CD4-positive, alpha-beta T cell treated with Interleukin-4 for 1 hour (primary cell): ENCODE data around the gene TJP1.
"Not testable (repeated sequence)": the region's sequence is repeated elsewhere in the genome, so short reads cannot be mapped to it uniquely, and the experiment has no call there.

Experiments
- DNase-seq, 2 donors: peaks; one replicate each; pipeline ENCODE4 v3.0.0-alpha.2; 2020 to 2022

TJP1 gene

DNA sequence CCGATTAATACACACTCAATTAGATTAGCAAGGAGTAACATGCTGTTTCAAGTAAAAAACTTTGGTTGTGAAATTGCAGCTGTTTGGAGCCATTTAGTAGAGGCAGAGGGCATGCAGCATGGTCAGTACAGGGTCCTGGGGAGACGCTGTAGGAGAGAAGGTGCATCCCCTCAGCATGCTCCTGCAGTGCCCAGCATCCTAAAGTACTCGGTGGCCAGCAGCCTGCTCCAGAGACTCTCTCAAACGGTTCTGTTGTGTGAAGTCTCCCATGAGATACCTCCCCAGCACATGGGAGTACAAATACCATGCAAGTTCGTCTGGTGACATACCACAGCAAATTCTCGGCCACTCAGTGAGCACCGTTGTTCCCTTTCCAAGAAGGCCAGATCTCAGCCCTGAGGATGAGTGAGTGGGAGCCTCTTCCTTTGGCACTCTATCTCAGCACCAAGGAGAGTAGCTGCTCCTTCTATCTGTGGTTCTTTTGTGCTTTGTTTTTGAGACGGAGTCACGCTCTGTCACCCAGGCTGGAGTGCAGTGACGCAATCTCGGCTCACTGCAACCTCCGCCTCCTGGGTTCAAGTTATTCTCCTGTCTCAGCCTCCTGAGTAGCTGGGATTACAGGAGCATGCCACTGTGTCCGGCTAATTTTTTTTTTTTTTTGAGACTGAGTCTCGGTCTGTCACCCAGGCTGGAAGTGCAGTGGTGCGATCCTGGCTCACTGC is 72.7 kb downstream of the TJP1 start:
- DNase-seq: no peak

DNA sequence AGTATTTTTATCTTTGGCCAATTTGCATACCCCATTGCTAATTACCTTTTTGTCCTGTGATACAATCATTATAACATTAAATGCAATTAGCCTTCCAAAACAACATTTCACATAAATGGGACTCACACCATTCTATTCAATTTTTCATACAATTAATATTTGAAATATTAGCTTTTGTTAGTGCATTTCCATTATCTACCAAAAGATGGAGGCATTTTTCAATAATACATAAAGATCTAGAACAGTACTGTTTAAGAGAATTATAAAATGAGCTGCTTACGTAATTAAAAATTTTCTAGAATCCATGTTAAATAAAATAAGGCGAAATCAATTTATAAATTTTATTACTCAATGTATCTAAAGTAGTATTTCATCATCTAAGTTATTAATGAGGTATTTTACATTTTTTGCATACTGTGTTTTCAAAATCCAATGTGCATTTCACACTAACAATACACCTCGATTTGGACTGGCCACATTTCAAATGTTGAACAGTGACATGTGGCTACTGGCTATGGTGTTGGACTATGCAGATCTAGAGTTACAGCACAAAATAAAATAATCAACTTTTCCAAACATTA is 74.3 kb downstream of the TJP1 start:
- no peak for DNase-seq

DNA sequence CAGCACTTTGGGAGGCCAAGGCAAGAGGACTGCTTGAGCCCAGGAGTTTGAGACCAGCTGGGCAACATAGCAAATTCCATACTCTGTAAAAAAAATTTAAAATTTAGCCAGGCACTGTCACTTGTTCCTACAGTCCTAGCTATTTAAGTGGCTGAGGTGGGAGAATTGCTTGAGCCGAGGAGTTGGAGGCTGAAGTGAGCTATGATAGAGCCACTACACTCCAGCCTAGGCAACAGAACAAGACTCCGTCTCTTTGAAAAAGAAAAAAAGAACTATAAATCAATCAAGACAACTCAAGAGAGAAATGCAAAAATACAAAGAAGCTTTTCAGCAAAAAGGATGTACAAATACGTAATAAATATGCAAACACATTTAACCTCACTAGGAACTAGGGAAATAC is 78.8 kb downstream of the TJP1 start:
- DNase-seq: no peak

DNA sequence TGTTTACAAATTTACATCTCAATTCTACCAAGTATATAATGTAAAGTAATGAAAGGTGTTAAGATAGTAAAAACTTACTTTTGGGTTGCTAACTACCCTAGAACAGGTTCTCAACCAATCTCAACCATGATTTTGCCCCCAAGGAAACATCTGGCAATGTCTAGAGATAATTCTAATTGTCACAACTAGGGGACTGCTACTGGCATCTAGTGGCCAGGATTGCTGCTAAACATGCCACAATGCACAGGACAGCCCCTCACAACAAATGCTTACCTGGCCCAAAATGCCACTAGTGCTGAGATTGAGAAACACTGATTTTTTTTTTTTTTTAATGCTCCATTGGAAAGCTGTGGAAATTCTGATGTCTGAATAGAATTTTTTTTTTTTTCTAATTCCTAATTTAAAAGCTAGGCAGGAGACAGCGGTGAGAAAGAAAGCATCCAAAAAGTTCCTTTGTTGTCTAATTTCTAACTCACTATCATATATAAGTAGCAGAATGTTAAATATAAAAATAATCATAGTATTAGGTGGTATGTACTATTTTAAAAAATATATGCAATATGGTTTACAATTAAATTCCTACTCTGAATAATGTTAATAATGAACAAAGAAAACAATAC is 81.5 kb downstream of the TJP1 start:
- DNase-seq: no peak

DNA sequence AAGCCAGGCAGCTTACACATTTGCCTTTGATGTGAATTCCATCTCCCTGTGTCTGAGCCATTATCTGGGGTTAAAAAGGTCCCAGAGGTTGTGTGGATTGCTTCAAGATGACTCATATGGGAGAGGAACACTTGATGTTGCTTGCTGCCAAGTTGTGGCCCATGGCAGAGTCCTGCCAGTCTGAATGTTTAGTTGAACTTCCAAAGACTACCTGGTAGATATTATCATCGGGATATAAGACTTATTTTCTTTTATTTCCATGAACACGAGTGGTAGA is 85.6 kb downstream of the TJP1 start:
- no peak for DNase-seq

DNA sequence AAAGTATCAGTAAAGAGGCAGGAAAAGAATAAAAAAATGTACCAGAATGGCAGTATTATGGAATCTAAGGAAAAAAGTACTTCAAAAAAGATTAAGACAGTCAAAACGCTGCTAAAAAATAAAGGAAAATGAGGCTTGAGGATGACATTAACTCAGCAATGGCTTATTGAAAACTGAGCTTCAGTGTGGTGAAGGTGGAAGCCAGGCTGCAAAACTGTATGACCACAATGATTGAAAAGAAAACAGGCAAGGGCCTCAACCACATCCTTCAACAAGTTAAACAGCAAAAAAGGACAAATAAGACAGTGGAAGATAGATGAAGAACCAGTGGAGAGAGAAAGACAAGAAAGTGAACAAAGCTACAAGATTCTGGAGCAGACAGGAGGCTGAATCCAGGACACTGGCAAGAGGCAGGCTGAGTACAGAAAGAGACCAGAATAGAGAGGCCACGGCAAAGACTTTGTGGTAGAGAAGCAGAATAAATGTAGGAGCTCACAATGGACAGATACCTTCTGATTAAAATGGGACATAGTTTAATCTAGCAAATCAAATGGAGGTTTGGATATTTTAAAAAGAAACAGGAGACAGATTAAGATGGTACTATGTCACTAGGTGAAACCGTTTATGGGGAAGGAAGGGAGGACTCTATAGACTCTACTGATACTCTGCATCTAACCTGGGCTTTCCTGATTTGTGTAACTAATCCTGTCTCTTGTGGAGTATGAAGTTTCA is 86.1 kb downstream of the TJP1 start:
- DNase-seq: no peak

DNA sequence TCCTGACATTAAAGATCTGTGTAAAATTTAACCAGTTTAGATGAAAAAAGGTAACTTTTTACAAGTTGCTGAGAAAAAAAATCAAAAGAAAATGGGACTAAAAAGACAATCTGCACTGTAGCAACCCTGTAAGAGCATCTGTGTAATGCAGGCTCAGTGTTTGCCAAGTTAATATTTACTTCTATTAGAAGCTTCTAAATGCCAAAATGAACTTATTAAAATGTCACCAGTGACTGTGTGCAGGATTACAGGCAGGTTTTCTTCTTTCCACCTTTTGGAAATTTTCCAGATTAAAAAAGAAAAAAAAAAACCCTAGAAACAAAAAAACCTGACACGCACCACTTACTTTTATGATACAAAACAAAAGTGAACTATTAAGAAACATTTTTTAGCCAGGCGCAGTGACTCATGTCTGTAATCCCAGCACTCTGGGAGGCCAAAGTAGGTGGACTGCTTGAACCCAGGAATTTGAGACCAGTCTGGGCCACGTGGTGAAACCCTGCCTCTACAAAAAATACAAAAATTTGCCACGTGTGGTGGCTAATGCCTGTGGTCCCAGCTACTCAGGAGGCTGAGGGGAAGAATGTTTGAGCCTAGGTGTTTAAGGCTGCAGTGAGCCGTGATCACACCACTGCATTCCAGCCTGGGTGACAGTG is 87.2 kb downstream of the TJP1 start:
- no peak for DNase-seq

DNA sequence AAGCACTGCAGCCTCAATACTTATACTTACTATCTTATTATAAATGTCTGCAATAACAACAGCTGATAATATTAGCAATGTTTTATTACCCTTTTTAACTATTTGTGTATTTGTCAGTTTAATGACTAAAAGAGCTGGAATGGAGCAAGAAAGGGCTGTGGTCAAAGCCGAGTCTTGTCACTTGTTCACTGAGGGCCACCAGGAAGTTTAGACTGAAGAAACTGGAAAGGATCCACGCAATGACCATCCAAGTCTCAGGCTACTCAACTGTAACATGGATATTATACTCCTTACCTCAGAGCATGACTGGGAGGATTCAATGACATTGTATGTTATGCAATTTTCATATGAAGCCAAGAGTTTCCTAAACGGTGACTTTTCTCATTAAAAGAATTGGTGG is 90.4 kb downstream of the TJP1 start:
- no peak for DNase-seq

DNA sequence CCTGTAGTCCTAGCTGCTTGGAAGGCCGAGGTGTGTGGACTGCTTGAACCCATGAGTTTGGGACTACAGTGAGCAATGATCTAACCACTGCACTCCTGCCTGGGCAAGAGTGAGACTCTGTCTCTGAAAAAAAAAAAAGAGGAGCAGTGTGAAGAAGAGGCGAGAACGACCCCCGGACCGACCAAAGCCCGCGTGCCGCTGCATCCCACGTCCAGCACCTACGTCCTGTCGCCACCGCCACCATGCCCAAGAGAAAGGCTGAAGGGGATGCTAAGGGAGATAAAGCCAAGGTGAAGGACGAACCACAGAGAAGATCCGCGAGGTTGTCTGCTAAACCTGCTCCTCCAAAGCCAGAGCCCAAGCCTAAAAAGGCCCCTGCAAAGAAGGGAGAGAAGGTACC is 91.8 kb downstream of the TJP1 start:
- DNase-seq: not testable (repeated sequence)

DNA sequence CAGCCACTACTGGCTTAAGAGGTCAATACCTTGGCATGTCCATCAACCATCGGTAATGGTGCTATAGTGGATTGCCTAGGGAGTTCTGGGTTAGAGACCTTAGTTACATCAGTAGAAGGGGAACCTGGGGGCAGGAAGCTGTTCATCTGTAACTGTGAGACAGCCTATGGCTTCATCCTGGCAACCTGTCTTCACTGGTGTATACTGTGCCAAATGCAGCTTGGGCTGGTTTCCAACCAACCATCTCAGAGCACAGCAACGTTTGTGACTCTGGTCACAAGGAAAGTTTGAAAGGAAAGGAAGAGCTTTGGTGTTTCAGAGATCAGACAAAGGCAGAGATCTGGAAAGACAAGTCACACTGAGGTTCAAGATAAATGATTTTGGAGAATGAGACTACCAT is 93.8 kb downstream of the TJP1 start:
- no peak for DNase-seq

DNA sequence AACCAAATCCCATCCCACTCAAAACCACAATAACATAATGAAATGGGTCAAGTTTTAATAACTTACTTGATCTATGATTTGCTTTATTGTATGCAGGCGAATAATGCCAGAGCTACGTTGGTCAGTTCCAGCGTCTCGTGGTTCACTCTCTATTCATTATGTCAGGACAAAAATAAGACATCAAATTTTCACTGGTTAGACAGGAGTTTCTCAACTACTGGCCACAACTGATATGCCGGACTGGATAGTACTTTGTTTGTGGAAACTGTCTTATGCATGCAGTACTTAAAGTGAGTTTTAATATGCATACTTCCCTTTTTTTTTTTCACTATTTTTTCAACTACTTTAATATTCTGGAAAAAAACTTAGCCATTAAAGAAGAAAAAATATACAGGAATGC is 94.4 kb downstream of the TJP1 start:
- DNase-seq: no peak

DNA sequence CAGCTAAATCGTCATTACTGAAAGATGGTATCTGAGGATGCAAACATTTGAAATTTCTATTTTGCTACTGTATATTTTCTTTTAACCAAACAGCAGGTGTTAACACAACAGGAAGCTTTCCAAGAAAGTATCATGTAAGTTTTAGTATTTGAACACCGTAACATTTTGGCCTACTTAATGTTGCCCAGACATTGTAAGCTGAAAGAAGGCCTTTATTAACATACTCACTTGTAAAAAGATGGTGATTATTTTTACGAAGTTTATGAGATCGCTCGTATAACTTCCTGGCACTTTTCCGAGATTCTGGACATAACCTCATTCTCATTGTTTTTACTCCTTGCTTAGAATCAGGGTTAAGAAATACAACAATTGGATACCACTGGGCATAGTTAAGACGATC is 95.7 kb downstream of the TJP1 start:
- no peak for DNase-seq

DNA sequence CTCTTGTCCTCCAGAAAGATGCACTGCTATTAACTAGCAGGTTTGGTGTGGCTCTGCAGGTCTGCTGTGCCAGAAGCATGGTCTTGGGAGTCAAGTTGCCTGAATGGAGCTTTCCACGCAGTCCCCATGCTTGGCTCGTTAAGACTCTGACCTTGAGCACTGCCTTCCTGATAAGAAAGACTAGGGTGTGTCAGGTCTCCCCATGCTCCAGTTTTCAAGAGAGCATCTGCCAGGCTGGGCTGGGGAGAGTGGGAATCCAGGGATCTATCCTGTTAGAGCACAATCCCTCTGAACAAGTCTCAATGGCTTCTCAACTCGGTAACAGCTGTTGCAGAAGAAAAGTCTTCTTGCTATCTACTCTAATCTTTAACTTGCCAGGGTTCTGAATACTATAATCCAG is 98.2 kb downstream of the TJP1 start:
- DNase-seq: no peak

DNA sequence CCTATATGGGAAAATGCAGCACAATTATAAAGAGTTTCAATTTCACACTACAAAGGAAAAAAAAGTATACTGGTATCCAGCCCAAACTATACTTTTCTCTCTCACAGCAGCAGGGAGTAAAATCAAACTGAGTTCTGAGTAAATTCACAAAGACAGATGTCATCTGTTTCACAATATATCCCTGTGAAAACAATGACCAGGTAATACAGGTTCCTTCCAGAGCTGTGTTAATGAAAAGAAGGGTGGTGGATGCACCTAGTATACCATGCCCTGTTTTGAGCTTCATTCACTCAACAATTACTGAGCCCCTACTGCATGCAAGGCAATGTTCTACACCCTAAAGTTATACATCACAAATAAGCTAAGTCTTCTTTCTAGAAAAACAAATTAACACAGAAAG is 108.5 kb downstream of the TJP1 start:
- DNase-seq: no peak

DNA sequence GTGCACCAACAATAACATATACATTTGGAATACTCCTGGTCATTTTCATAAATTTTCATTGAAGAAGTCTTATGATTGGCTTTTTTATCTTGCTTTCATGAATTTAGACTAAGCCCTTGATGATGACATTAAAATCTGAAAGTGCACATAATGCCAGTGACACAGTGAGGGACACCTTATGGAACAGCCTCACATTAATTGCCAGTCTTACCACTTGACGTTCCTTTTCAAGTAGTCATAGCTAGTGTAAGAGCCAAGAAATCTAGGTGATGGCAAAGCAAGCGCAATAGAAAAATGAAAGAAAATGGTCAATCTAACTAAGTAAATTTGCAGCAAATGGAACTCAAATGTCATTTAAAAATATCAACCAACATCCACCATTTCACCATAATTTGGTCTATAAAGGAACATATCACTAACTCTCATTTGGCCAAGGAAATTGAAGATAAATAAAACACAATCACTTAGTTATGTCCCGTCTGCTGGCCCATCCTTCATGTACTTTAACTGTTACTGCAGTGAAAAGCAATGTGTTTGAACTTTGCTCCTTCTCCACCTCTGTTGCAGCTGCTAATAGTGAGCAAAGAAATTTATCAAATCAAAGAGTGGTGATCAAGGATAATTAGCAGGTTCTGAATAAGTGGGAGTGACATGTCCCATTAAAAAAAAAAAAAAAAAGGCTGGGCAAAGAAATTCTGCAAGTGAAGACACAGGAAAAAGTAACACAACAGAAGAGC is 110.0 kb downstream of the TJP1 start:
- no peak for DNase-seq

DNA sequence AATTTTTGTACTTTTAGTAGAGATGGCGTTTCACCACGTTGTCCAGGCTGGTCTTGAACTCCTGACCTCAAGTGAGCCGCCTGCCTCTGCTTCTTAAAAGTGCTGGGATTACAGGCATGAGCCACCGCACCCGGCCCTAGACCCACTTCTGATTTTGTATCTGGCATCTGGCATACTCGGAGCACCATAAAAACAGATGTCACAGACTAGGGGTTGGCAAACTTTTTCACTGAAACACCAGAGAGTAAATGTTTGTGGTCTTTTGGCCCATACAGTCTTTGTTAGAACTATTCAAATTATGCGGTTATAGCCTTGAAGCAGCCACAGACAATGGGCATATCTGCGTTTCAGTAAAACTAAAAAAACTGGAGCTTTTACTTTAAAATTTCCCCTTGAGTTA is 110.7 kb downstream of the TJP1 start:
- no peak for DNase-seq

DNA sequence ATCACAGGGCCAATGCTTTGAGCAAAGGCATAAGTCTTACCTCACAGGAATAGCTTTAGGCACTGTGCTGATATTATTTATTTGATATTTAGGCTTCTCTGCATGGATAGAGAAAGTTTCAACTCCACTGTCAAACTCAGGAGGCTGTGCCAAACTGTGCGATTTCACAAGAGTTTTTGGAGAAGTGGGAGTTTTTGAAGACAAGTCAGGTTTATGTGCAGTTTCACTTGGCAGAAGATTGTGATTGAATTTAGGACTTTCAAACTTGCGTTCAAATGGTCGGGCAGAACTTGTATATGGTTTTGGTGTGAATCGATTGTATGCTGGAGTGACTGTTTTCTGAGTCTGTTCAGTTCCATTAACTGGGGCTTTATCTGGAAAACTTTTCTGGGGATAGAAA is 113.7 kb downstream of the TJP1 start:
- DNase-seq: no peak

DNA sequence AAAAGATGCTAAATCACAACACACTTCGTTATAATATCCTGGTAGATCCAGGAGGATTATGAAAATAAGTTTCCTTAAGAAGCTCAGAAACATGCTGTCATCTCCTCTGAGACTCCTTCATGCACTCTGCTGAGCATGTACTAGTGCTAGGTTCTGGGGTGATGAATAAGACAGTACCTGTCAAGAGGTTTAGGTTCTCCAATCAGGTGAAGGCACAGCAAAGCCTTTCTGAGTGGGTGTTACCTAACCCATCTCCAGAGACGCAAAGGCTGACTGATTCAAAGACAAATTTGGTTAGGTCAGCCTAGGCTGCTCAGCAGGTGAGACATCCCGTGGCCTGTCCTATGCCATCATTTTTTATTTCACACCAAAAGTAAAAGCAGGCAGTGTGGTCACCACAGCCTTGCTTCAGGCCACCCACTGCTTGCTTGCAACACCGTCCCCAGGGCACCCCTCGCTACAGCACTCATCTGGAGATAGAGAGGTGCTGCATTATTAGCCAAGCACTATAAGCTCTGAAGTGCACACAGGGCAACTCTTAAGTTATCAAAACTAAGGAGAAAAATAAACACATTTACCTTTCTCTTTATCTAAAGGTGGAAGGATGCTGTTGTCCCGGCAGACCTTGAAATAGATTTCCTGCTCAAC is 117.2 kb downstream of the TJP1 start:
- DNase-seq: no peak

DNA sequence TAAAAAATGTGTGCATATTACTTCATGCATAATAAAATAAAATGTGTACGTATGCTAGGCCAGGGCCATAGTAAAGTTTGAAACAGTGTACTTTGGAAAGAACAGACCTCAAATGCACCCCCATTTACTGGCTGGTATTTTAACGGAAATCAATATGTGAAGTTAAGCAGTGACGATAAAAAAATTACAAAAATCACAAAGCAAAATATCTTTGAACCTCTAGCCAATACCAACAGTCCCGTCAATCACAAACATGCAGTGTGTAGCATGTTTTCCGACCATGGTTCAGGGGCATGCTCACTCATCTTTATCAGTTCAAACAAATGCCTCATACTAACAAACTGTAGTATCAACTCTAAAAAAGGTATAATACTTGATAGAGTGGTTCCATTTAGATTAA is 121.1 kb downstream of the TJP1 start:
- DNase-seq: no peak

DNA sequence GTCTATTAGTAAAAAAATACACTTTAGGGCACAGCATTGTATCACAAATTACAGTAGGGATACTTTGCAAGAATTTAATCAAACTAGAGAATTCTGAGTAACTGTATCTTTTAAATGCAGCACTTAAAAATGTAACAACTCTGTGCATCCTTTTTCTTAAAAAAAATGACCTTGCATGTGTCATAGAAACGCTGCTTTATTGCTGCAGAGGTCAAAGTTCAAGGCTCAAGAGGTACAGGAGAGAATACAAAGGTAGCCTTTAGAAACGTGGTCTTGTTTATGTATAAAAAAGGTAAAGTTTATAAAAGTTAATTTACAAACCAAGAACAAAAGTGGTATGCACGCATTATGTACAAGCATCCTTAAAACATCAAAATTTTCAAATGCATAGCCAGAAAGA is 122.0 kb downstream of the TJP1 start:
- no peak for DNase-seq

DNA sequence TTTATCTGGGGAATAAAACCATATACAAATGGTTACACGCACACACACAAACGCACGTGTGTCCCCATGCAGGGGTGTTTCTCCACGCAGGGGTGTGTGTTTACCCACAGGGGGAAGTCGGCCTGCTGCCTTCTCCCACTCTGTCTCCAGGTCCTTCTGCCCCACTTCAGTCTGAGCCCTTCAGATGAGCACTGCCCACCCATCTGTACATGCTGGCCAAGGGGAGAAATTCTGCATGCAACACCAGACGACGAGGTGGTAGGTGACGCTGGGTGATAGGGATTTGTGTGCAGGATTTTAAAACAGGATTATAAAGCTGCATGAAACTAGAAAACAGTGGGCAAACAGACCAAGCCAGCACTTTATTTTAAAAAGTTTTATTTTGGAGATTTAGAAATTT is 122.5 kb downstream of the TJP1 start:
- DNase-seq: no peak

DNA sequence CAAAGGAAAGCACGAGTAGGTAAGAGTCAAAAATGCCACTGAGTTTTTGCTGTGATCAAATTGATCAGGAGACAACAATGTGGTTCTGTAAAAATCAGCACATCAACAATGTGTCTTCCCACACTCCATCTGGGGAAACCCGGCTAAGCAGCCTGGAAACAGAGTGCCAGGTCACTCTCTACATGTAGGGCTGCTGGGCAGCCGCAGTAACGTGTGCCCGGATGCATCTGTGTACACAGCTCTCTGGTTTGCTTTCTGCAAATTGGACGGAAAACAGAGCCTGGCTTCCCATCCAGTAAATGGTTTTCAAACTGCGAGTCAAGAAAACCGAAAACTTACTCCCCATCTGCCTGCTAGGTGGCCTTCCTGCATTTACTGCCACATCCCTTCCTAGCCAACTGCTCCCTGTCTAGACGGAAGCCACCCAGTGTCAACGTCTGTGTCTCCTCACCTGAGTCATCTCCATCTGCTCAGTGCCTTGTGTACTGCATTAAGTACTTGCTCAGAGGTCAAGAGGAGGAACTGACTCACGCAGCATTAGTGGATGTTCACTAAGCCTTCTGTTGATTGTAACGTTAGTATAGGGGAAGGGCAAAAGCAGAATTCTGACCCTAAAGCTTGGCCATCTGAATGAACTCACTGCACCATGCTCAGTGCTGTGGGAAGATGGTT is 124.1 kb downstream of the TJP1 start:
- no peak for DNase-seq
